Stimulated activated CD8-positive, alpha-beta memory T cell treated with anti-CD3 and anti-CD28 coated beads, Interleukin-7, amount 100 ng/mL, for 1 hour (primary cell): ENCODE data around the gene FGGY.
"Not testable (repeated sequence)": the region's sequence is repeated elsewhere in the genome, so short reads cannot be mapped to it uniquely, and the experiment has no call there.

Experiments
- DNase-seq, 2 donors: peaks; one replicate each; pipeline ENCODE4 v3.0.0-alpha.2; 2020; ENCODE audit warnings: low read depth in 2 of 2

The FGGY gene

DNA sequence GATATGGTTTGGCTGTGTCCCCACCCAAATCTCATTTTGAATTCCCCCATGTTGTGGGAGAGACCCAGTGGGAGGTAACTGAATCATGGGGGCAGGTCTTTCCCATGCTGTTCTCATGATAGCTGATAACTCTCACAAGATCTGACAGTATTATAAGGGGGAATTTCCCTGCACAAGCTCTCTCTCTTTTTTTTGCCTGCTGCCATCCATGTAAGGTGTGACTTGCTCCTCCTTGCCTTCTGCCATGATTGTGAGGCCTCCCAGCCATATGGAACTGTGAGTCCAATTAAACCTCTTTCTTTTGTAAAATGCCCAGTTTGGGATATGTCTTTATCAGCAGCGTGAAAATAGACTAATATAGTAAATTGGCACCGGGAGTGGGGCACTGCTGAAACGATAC is 439.0 kb downstream of the FGGY start:
- DNase-seq = not testable (repeated sequence)

GRCh38 chr1:59736744-59737143 is 439.9 kb downstream of the FGGY start:
- DNase-seq = no peak

GRCh38 chr1:59737638-59738037 is 440.7 kb downstream of the FGGY start:
- no peak for DNase-seq

- DNase-seq = no peak
Observed at GRCh38 chr1:59738152-59738551, 441.3 kb downstream of the FGGY start.

- no peak for DNase-seq
Observed at GRCh38 chr1:59738591-59739015, 441.7 kb downstream of the FGGY start.

- DNase-seq = no peak
Observed at GRCh38 chr1:59739111-59739510, 442.2 kb downstream of the FGGY start.

DNA sequence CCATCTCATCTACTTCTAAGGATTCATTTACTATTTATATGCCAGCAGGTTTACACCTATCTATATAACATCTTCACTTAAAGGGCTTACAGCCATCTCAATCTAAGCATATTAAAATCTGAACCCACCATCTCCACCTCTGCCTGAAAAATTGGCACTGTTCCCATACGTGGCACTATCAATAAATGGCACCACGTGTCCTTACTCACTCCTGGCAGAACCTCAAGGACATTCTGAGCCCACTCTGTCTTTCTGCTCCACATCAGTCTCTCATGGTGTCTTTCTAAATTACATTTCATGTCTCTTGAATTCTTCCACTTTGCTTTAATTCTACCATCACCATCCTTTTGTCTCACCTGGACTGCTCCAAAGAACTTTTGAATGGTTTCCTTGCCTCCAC is 445.6 kb downstream of the FGGY start:
- DNase-seq = no peak

- DNase-seq = no peak
Observed at GRCh38 chr1:59743324-59744091, 446.6 kb downstream of the FGGY start.

- no peak for DNase-seq
Observed at GRCh38 chr1:59747420-59748024, 450.6 kb downstream of the FGGY start.

DNA sequence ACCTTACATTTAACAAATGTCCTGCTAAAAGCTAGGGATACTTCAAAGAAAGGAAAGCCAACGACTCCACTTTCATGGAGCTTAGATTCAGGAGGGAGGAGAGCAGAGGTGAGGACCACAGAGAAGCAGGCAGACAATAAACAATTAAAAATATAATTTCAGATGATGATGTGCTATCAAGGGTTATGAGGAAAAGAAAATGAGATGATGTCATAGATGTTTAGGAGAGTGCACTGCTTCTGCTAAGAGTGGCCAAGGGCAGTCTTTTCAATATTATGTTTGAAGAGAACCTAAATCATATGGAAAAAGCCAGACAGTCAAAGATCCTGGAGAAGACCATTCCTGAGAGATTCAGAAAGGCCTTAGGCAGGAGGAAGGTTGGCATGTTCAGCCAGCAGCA is 451.2 kb downstream of the FGGY start:
- DNase-seq = no peak

GRCh38 chr1:59750328-59751003 is 453.6 kb downstream of the FGGY start:
- no peak for DNase-seq

DNA sequence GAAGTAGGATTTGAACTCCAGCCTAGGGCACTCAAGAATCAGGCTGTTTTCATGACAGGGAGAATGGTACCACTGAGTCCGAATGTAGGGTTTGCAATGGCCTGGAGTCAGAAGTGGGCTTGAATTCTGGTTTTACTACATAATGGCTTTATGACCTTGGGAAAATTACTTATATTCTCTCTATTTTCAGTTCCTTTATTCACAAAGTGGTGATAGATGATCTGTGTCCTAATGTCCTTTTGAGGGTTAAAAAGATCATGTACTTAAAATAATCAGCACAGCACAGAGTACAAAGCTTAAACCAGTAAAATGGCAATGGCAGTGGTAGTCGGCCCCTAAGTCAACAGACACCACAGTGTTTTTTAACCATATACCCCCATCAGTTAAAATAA is 454.1 kb downstream of the FGGY start:
- DNase-seq = no peak

DNA sequence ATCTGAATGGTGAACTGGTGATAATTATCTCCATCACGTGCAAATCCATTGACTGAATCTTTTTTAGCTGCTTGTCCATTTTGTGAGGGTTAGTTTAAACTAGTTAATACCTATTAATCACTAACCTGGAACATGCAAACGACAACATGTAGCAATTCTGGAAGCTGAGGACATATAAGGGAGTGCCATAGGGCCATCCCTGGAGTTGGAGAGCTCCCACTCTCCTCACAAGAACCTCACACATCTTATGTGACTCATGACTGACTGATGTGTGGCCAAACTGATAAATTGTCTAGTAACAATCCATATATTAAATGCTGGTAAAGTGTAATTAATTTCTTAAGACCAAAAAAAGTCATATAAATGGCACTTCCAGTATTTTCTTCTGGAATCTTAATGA is 454.9 kb downstream of the FGGY start:
- no peak for DNase-seq

DNA sequence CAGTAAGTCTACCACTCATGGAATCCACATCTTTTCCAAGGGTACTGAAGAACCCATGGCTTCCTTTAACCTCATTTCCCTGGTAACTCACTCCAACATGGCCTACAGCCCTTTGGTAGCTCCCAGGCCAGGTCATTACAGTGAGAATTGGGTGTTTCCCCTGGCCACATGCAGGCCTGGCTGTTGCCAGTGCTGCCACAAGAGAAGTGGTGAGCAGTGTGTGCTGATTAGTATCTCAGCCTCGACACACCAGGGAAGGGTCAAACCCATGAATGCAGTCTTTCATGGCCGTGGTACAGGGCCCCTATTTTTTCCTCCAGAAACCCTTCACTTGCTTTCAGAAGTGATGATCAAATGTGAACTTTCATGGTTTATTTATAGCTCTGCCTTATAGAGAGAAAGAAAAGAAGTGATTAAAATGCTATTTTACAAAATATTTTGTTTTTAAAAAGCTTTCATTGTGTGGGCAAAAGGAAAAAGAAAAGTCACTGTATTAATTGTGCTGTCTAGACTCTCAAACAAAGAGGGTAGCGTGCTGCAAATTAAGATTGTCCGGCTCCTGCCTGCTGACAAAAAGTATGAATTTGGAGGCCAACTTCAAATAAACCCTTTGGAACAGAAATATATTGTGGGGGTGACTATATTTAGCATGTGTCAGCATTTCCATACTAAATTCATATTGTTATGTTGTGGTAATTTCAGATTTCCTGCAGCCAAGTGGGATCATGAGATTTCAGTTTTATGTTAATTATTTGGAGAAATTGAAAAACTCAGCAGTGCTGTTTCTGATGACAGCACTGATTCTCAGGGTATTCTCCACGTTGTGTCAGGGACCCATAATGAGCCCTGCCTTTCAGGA is 455.9 kb downstream of the FGGY start:
- DNase-seq = no peak

DNA sequence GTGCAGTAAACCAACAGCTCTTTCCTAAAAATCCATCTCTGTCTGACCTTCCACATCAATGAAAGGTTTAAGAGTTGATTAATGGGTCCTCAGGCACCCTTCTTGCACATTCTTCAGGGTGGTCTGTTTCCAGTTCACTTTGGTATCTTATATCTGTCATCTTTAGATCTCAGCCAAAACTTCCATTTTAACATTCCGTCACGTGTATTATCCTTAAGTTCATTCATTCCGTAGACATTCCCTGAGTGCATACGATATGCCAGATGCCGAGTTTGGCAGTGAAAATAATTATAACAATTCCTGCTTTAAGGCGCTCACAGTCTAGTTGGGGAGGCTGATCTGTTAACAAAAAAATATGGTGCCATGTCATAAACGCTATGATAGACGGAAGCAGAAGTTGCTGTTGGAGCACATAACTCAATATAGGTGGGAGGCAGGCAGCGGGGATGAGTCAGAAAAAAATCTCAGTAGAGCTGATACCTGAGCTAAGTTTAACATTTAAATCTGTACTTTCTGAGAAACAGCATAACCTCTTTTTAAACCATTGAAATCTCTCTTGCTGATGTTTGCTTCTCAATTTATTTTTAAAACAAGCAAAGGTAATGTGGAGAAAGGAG is 458.3 kb downstream of the FGGY start:
- DNase-seq = no peak

GRCh38 chr1:59757197-59757747 is 460.4 kb downstream of the FGGY start:
- DNase-seq = no peak

GRCh38 chr1:59759156-59759925 is 462.4 kb downstream of the FGGY start:
- peak; percentile 26 to 47 for DNase-seq

GRCh38 chr1:59761443-59761842 is 464.5 kb downstream of the FGGY start:
- DNase-seq = no peak

GRCh38 chr1:59763418-59763817 is 466.5 kb downstream of the FGGY start:
- DNase-seq = no peak

- DNase-seq = no peak
Observed at GRCh38 chr1:59765011-59765730, 468.3 kb downstream of the FGGY start.
